C4-2B (cell line): Measurements from ENCODE around the gene TUBA8.
A peak's percentile ranks its signal among the peaks of the same experiment; 100 is the strongest.
"Not testable (repeated sequence)": the region's sequence is repeated elsewhere in the genome, so short reads cannot be mapped to it uniquely, and the experiment has no call there.

Source experiments
- H3K27ac ChIP-seq: fragments of 450-650 bp; 2 replicates; pipeline ENCODE4 v1.5.1; 2017
- ZFX ChIP-seq: fragments of 450-650 bp; IDR thresholded peaks from 2 replicates; pipeline ENCODE4 v1.6.1; 2017
- TF ChIP-seq, protein P1 (sequence below): fragments of 450-650 bp; conservative IDR thresholded peaks from 2 replicates; pipeline ENCODE4 v1.5.1; 2017; ENCODE audit warnings: mild to moderate bottlenecking

TUBA8 gene

DNA sequence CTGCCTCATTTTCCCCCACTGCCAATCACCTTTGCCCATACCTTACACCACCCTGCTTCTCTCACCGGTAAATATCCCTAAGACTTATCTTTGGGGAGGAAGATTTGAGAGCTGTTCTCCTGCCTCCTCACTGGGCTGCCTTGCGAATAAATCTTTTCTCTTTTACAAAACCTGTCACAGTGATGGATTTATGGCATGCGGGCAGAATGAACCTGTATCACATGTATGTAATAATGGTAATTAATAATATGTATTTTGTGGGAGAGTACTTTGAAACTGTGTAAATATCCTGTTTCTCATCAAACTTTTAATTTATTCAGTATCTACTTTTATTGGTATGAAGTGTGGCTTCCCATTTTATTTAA, 35.8 kb downstream of the TUBA8 start:
- TF ChIP-seq, protein P1, sequence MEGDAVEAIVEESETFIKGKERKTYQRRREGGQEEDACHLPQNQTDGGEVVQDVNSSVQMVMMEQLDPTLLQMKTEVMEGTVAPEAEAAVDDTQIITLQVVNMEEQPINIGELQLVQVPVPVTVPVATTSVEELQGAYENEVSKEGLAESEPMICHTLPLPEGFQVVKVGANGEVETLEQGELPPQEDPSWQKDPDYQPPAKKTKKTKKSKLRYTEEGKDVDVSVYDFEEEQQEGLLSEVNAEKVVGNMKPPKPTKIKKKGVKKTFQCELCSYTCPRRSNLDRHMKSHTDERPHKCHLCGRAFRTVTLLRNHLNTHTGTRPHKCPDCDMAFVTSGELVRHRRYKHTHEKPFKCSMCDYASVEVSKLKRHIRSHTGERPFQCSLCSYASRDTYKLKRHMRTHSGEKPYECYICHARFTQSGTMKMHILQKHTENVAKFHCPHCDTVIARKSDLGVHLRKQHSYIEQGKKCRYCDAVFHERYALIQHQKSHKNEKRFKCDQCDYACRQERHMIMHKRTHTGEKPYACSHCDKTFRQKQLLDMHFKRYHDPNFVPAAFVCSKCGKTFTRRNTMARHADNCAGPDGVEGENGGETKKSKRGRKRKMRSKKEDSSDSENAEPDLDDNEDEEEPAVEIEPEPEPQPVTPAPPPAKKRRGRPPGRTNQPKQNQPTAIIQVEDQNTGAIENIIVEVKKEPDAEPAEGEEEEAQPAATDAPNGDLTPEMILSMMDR: no peak
- no peak for TF ChIP-seq ZFX
- H3K27ac ChIP-seq: no peak overlapping the region

DNA sequence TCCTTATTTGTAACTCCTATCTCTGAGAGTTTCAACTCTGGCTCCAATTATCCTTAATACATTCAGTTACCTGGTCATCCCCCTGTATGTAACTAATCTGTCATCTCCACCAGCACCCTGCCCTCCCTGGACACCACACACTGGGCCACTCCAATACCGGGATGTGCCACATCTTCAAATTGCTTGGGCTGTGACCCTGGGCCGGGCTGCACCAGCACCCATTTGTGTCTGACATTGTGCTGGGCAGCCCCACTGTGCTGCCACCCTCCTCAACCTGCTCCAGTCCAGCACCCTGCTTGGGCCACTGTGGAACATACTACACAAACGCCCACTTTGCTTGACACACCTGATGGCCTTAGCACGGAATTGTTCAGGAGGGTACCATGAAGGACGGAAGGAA, 37.2 kb downstream of the TUBA8 start:
- no peak overlapping the region for H3K27ac ChIP-seq
- TF ChIP-seq, protein P1: no peak

GRCh38 chr22:18148293-18148965, 37.8 kb downstream of the TUBA8 start:
- no peak for TF ChIP-seq ZFX
- TF ChIP-seq, protein P1: no peak
- H3K27ac ChIP-seq: peak overlapping the region; percentile 81; the same call in 1 of the 2 replicates

GRCh38 chr22:18152519-18152918, 41.9 kb downstream of the TUBA8 start:
- no peak overlapping the region for H3K27ac ChIP-seq

GRCh38 chr22:18154821-18155390, 44.3 kb downstream of the TUBA8 start:
- no peak overlapping the region for H3K27ac ChIP-seq
- TF ChIP-seq, protein P1: no peak
- no peak for TF ChIP-seq ZFX

More at GRCh38 chr22:18152519-18152918, 41.9 kb downstream of the TUBA8 start:
- TF ChIP-seq, protein P1: no peak

- H3K27ac ChIP-seq: not testable (repeated sequence)
These were observed 44.9 kb downstream of the TUBA8 start for GRCh38 chr22:18155546-18155945.

DNA sequence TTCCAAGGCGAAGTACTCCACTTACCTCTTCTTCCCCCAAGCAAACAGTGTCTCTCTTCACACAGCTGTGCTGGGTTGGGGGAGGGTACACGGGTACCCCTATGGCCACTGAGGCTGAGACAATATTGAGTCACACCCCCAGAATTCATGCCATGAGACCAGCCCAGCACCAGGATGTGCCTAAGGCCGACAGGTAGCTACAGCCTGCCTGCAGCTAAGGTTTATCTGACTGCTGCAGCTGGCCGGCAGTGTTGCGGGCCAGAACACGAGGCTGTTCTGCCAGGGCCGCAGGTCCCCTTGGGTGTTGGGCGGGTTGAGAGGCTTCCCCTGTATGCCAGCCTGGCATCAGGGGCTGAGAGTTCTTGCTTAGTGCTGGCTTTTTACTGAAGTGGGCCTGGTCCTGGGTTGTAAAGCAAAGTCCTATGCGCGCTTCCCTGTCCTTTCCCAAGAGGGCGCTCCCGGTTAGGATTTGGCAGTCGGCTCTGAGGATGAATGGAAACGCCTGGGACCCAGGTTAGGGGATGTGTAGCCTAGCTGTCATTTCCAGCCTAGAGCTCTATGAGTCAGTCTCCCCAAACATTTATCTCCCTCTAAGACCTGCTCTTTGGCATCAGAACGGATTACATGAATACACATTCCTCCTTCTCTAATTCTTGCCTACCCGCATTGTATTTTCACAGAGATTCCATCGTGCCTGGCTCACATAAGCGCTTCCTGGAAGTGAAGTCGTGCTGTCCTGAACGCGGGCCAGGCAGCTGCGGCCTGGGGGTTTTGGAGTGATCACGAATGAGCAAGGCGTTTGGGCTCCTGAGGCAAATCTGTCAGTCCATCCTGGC, 46.5 kb downstream of the TUBA8 start:
- TF ChIP-seq, protein P1: peak; percentile 87
- TF ChIP-seq ZFX: no peak

More for the DNA sequence above, 46.5 kb downstream of the TUBA8 start:
- no peak overlapping the region for H3K27ac ChIP-seq
